ENCODE measurements around the gene RNF114.
"Not testable (repeated sequence)": the region's sequence is repeated elsewhere in the genome, so short reads cannot be mapped to it uniquely, and the experiment has no call there.

The RNF114 gene

DNA sequence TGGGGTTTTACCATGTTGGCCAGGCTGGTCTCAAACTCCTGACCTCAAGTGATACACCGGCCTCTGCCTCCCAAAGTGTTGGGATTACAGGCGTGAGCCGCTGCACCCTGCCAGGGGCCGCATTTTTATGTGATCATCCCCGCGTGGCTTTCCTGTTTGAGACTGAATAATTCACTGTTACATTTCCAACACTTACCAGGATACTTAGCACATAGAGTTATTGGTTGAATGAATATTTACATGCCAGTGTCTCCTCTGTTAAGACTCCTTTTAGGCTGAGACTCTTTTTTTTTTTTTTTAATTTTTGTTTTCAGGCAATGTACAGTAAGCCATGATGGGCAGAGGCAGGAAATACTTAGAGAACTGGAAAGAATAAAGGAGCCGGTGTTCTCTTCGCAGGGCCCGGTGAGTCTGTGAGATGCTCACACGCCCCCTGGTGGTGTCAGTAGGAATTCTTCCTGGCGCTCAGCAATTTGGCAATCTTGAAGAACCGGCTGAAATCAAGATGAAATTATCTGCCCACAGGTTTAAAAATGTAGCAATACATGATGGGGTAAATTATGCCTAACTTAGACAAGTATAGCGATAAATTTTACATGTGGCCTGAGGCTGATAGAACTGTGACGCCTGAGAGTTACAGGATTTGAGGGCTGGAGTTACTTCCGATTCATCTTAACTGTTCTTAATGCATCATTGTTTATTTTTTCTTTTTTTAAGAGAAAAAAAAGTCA, 7.6 kb upstream of the RNF114 start:
- DNase-seq = peak; percentile 62 to 73

- DNase-seq = no peak
These were observed 7.1 kb upstream of the RNF114 start for GRCh38 chr20:49929142-49929494.

DNA sequence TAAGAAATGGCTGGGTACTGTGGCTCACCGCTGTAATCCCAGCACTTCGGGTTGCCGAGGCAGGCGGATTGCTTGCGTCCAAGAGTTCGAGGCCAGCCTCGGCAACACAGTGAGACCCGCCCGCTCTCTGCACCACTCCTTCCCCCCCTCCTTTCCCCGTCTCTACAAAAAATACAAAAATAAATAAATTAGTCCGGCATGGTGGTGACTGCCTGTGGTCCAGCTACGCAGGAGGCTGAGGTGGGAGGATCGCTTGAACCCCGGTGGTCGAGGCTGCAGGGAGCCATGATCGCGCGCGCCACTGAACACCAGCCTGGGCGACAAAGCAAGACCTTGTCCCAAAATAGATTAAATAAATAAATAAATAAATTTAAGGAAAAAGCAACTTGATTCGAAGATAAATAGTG, 448 bp upstream of the RNF114 start:
- DNase-seq = no peak

- DNase-seq = no peak
These were observed 1.1 kb downstream of the RNF114 start for GRCh38 chr20:49937027-49937929.

DNA sequence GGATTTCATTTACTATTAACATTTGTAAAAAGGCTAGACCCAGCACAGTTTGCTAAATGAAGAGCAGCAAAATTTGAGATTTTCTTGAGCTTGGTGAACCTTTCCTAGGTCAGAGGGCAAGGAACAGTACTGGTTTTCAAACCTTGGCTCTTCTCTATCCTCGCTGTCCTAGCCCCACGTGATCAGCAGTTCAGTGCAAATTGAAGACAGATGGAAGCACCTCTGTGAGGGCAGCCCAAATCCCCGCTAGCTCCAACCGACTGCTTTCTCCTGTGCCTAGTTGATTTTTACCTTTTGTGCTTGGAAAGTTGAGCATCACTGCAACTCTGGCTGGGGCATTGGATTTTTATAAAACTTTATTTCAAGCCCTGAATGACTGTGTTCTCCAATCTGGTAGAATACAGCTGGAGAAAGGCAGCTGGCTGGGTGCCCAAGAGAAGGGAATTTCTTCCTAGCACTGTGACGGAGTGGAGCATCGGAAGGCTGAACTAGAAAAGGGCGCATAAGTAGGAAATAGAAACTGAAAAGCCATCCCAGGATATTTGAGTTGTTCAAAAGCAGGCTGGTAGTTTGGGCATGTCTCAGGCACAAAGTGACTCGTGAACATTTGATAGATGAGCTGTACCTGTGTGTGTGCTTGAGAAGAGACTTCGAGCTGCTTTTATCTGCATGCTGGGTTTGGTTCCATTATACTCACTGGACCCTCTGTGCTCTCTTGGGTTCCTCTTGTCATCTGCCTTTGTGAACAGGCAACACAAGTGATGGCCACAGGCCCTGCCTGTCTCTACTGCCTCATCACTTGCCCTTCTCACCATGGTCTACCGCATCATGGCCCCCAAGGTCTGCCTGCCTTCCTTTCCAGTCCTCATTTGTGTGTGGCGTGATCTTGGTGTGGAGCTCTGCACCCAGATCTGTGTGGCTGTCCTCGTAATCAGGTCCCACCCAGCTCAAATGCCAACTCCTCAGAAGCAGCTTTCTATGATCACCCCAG, 2.3 kb downstream of the RNF114 start:
- DNase-seq = no peak

DNA sequence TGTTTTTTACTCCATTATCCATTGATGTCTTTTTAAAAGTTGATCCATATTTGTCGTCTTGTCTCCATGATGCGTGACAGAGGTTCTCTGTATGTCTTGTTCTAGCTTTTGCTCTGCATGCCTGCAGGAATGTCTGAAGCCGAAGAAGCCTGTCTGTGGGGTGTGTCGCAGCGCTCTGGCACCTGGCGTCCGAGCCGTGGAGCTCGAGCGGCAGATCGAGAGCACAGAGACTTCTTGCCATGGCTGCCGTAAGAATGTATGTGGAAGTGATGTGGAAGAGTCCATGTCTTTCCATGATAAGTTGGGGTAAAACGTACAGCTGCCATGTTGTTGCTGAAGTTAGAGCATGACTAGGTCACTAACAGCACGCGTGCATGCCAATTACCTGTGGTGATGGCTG, 5.3 kb downstream of the RNF114 start:
- DNase-seq = no peak

DNA sequence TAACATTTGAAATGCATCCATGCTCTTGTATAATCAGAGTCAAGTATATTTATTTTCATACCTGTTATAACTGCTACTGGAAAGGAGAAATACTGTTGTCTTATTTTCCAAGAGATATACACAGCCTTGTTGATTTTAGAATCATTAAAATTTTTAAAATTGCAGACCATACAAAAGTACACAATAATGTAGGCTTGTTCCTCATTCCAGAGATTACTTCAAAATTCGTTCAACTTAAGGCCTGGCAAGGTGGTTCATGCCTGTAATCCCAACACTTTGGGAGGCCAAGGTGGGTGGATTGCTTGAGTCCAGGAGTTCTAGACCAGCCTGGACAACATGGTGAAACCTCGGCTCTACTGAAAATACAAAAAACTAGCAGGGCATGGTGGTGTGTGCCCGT, 6.1 kb downstream of the RNF114 start:
- no peak for DNase-seq

GRCh38 chr20:49942942-49943341, 6.7 kb downstream of the RNF114 start:
- DNase-seq = no peak

GRCh38 chr20:49945306-49945700, 9.1 kb downstream of the RNF114 start:
- DNase-seq = no peak

DNA sequence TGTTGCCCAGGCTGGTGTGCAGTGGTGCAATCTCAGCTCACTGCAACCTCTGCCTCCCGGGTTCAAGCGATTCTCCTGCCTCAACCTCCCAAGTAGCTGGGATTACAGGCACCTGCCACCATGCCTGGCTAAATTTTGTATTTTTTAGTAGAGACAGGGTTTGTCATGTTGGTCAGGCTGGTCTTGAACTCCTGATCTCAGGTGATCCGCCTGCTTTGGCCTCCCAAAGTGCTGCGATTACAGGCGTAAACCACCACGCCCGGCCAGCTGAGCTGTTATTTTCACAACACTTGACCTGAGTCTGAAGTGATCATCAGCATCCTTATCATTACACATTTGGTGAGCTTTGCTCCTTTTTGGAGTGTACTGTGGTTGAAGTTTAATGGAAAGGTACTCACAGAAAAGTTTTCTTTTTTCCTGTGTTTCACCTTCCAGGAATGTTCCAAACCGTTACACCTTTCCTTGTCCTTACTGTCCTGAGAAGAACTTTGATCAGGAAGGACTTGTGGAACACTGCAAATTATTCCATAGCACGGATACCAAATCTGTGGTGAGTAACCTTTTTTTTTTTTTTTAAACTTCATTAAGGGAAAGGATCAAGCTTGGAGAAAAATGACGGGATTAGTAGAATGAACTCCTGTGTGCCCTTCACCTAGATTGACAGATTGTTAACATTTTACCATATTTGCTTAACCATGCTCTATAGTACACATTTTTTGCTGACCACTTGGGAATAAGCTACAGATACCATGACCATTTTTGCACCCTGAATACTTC, 9.7 kb downstream of the RNF114 start:
- DNase-seq = no peak

DNA sequence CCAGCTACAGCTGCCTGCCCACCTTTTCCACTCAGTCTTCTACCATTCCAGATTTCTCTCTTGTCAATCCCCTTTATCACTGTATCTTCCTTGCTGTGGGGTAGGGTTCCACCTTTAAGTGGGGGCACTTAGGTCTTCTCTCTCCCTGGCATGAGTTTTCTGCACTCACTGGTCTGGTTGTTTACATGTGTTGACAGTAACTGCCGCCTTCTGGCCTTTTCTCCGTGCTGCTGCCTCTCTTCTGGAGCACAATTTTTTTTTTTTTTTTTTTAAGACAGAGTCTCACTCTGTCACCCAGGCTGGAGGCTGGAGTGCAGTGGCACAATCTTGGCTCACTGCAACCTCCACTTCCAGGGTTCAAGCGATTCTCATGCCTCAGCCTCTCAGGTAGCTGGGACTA, 12.0 kb downstream of the RNF114 start:
- DNase-seq = no peak

DNA sequence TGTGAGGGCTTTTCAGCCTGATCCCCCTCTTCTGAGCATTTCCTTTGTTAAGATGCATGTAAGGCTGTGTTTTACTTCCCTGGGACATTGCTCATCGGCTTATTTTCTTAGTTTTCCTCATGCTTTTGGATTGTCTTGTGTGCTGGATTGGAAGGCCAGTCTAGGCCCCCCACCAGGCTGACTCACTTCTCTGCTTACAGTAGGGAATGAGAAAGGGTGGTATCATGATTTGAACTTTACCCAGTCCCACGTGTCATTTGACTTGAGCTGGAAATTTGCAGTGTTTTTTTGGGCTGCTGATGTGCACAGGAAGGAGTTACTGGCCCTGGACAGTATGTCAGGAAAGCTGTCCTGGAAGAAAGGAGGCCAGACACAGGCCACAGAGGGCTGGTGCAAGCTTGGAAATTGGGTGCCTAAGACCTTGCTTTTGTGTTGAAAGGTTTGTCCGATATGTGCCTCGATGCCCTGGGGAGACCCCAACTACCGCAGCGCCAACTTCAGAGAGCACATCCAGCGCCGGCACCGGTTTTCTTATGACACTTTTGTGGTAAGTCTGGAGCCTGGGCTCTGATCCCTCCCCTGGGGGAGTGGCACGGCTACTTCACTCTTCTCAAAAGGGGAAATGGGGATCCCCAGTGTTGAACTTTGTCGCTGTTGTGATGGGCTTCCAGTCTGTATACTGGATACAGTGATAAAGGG, 12.8 kb downstream of the RNF114 start:
- no peak for DNase-seq

DNA sequence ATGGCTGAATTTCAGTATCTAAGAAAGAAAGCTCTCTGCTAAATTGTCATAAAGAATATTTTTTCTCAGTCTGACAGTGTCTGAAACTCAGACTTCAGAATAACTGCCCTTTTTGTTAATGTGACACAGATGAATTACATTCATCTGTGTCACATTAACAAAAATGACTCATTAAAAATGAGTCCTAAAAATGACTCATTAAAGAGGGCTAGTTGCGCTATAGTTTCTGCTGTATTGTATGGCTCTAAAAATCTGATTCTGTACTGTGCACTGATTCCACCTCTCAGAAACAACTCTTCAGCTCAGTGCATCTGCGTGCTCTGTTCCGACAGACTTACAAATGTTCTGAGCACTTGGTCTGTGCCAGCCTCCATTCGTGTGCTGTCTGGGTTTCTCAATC, 15.0 kb downstream of the RNF114 start:
- DNase-seq = no peak

- DNase-seq = no peak
These were observed 19.0 kb downstream of the RNF114 start for GRCh38 chr20:49955167-49955566.

GRCh38 chr20:49955830-49956396, 19.7 kb downstream of the RNF114 start:
- DNase-seq = not testable (repeated sequence)

GRCh38 chr20:49956689-49957088, 20.5 kb downstream of the RNF114 start:
- DNase-seq = no peak

DNA sequence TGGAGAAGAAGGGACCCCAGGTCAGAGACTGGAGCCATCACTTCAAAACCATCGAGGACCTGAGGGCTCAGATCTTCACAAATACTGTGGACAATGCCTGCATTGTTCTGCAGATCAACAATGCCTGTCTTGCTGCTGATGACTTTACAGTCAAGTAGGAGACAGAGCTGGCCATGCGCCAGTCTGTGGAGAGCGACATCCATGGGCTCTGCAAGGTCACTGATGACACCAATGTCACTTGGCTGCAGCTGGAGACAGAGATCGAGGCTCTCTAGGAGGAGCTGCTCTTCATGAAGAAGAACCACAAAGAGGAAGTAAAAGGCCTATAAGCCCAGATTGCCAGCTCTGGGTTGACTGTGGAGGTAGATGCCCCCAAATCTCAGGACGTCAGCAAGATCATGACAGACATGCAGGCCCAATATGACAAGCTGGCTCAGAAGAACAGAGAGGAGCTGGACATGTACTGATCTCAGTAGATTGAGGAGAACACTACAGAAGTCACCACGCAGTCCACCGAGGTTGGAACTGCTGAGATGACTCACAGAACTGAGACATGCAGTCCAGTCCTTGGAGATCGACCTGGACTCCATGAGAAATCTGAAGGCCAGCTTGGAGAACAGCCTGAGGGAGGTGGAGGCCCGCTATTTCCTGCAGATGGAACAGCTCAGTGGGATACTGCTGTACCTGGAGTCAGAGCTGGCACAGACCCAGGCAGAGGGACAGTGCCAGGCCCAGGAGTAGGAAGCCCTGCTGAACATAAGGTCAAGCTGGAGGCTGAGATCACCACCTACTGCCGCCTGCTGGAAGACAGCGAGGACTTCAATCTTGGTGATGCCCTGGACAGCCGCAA, 21.1 kb downstream of the RNF114 start:
- DNase-seq = peak in 1 of 2 experiments; percentile 8

DNA sequence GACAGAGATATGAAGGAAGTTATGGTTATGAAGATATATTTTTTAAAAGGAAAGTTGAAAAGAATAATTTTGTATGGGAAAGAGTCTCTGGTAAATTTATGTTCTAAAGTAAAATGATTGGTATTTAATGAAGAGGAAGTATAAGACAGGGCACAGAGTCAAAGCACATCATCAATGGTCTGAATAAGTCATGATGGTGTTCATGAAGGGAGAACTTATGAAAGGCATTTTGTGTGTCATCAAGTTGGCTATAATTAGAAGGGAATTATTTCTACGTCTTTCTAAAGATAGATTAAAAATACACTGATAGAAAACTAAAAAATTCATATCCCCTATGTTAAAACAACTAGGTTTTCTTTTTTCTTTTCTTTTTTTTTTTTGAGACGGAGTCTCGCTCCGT, 25.2 kb downstream of the RNF114 start:
- DNase-seq = no peak

GRCh38 chr20:49964964-49965780, 29.0 kb downstream of the RNF114 start:
- peak; percentile 19 to 36 for DNase-seq
